Midbrain (tissue), 1 donor: ENCODE results near the gene CNKSR1.

Experiments used
- DNase-seq: peaks from one replicate; lab custom pipeline; 2025; lab: John Stamatoyannopoulos, UW

The CNKSR1 gene, protein sequence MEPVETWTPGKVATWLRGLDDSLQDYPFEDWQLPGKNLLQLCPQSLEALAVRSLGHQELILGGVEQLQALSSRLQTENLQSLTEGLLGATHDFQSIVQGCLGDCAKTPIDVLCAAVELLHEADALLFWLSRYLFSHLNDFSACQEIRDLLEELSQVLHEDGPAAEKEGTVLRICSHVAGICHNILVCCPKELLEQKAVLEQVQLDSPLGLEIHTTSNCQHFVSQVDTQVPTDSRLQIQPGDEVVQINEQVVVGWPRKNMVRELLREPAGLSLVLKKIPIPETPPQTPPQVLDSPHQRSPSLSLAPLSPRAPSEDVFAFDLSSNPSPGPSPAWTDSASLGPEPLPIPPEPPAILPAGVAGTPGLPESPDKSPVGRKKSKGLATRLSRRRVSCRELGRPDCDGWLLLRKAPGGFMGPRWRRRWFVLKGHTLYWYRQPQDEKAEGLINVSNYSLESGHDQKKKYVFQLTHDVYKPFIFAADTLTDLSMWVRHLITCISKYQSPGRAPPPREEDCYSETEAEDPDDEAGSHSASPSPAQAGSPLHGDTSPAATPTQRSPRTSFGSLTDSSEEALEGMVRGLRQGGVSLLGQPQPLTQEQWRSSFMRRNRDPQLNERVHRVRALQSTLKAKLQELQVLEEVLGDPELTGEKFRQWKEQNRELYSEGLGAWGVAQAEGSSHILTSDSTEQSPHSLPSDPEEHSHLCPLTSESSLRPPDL

GRCh38 chr1:26177182-26177684, at the start of gene CNKSR1:
Gene CNKSR1 (plus strand): TSS chr1:26177491. CDS start chr1:26177548, 57 bp downstream.
- DNase-seq = no peak

DNA sequence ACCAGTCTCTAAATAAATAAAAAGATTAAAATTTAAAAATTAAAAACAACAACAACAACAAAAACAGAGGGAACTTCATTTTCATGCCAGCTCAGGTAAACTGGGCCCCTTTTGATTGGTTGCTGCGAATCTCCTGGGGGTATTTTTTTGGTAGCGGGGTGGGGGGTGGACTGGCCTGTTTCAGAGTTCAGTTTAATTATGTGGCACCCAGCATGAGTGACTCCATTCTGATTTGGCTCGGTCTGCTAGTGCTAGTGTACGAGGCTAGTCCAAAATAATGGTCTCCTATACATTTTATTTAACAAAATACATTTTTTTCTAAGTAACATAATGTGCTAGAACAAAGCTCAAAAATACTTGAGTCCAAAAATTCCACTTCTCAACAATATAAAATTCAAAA, 47.5 kb upstream of the CNKSR1 start:
- DNase-seq = no peak

DNA sequence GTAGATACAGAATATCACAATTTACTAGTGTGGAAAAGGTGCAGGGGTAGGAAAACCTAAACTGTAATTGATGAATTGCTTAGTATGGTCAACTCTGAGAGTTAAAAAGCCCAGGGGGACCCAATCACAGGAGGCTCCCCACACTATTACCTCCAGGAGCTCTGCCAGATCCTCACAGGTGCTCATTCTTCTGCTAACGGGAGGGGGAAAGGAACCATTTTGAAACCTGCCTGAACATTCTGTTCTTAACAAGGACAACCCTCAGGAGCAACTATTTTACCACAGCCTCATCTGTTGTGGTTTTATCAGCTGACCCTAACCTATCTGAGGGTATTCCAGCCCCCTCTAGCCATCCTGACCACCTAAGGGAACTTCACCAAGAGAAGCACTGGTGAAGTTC, 46.6 kb upstream of the CNKSR1 start:
- DNase-seq = no peak

DNA sequence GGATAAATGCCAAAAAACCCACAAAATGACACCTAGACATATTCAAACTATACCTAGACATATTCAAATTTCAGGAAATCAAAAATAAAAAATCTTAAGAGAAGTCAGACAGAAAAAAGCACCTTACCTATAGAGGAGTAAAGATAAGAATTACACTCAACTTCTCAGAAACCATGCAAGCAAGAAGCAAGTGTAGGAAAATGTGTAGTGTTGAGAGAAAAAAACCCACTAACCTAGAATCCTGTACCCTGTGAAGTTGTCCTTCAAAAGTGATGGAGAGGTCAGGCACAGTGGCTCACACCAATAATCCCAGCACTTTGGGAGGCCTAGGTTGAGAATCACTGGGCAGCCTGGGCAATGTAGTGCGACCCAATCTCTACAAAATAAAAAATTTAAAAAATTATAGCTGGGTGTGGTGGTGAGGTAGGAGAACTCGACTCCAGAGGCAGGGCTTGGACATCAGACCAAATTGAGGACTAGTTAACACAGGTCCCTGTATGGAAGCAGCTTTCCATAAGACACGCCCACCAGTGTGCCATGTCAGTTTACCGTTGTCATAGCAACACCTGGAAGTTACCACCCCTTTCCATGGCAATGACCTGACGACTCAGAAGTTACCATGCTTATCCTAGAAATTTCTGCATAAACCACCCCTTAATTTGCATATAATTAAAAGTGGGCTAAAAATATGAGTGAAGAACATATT, 45.0 kb upstream of the CNKSR1 start:
- DNase-seq = no peak

GRCh38 chr1:26132834-26133167, 44.5 kb upstream of the CNKSR1 start:
- no peak for DNase-seq

- no peak for DNase-seq
Observed at GRCh38 chr1:26134466-26134865, 42.8 kb upstream of the CNKSR1 start.

DNA sequence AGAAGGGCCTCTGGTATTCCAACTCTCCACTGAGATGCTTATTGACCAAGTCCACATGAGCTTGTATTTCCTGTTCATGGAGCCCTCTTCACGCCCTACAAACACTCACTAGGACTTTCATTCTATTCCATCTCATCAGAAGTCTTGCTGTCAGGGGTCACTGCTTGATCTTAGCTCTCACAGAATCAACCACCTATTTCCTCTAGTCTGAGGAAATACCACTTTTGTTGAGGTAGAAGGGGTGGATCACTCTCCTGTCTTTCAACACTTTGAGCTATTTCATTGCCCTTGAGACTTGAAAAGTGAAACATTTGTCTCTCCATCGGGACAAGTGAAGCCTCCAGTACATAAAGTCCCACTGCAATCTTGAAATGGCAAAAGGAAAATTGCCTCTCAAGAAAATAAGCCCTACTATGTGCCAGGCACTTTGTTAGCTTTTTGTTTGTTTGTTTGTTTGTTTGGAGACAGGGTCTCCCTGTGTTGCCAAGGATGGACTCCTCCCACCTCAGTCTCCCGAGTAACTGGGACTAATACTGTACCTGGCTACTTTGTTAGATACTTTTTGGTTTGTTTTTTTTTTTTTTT, 38.2 kb upstream of the CNKSR1 start:
- DNase-seq = no peak

GRCh38 chr1:26142159-26142558, 35.1 kb upstream of the CNKSR1 start:
- DNase-seq = no peak

- peak; percentile 84 for DNase-seq
Observed at GRCh38 chr1:26145041-26145959, 32.0 kb upstream of the CNKSR1 start.

- no peak for DNase-seq
Observed at GRCh38 chr1:26145960-26146294, 31.4 kb upstream of the CNKSR1 start.

DNA sequence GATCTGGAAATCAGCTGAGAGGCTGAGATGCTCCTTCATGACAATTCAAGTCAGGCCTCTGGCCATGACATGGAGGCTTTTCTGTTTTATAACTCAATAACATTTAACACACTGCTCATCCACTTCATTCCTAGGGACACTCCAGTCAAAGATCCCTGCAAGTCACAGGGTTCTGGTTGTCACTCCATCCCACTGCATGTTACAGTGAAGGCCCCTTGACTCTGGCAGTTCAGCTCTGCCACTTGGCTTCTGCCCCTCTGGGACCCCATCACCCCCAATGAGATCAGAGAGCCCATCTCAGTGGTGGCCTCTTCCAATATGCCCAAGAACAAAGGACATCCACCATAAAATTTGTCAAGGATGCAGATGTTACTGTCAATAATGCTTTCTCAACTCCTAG, 28.4 kb upstream of the CNKSR1 start:
- DNase-seq = no peak

DNA sequence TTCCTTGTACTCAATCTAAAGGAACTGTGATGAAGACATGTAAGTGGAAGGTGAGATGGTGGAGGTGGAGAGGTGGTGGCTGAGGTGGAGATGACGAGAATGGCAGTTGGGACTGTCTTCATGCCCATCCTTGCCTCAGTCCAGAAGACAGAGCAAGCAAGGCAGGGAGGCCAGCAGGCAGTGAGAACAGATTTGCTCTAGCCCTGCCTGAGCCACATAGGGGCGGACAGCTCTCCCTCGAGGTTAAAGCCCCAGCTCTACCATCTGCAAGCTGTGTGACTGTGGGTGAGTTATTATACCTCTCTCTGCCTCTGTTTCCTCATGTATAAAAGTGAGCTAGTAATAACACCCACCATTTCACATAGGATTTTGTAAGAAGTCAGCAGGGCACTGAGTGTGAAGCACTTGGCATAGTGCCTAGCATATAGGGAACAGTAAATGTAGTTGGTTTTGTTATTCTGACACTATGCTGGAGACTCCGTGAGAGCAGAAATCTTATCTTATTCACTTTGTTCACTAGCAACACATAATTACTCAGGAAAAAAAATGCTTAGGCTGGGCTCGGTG, 23.2 kb upstream of the CNKSR1 start:
- no peak for DNase-seq

DNA sequence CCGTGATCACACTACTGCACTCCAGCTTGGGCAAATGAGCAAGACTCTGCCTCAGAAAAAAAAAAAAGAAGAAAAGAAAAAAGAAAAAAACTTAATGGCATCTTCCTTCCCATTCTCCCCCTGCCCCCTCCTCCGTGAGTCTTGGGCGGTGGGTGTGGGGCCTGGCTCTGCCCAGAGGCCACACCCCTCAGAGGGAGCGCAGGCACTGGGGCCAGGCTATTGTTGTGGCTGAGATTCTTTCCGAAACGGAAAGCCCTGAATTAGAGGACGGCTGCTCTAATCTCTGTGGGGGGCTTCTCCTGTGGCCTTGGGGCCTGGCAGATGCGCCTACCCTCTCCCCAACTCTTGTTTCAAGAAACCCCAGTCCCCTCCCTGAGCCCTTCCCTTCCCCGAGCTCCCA, 22.5 kb upstream of the CNKSR1 start:
- no peak for DNase-seq

GRCh38 chr1:26155370-26156284, 21.7 kb upstream of the CNKSR1 start:
- DNase-seq = no peak

DNA sequence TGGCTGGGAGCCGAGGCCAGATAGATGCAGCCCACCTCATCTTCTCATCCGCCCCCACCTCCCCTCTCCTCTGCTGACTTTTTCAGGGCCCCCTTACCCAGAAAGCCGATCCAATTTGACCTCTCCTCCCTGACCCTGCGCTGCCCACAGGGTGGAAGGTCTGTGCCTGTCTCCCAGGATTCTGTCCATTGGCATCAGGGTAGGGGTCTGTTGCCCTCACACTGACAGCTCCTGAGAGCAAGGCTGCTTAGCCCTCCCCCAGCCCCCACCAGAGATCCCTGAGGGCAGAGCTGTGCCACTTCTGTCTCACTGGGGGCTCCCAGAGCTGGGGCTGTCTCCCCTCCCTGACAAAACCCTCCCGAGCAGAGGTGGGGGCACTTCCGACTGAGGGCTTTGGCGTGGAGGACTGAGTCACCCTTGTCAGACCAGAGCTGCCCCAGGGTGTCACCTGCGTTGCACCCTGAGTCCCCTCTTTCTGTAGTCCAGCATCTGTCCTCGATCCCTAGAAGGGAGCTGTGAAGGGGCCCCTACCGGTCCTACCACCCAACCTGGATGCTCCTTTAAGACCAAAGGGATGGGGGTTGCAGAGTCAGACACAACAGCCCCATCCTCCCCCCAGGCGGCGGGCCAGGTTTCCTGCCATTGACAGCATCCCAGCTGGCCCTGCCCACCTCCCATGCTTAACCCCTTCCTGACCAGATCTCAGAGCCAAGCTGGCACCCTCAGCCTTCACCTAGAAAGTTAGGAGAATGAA, 20.8 kb upstream of the CNKSR1 start:
- no peak for DNase-seq

GRCh38 chr1:26158271-26158907, 18.9 kb upstream of the CNKSR1 start:
- no peak for DNase-seq

DNA sequence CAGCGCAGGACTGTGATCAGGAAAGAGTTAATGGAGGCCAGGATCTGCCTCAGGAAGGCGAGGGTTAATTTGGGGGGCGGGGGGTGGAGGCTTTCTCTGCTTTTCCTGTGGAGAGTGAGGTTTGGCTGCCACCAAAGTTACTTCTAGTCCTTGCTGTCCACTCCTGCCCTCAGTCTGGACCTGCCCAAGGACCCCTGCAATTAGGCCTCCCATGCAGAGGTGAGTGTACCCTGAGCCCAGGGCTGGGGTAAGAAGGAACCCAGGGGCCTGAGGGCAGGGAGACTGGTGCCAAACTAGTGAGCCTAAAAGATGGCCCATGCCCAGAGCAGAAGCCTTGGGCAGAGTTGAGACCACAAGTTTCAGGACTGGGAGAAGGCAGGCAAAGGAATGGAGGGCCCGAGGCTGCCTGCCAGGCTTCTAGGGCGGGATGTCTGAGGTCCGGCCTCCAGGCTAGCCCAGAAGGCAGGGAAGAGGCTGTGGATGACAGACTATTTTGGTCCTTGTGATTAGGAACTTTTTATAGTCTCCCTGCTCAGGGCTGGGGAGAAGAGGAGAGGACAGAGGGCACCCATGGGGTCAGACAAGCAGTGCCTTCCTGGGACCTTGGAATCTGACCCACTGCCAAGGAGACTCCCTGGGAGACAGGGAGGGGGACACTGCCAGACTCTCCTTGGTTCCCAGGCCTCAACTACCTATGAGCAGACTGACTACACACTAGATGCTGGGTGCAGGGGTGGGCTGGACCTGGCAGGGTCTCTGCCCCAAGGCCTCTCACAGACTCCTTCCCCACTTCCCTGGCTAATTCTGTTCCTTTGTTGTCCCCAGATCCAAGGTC, 18.2 kb upstream of the CNKSR1 start, which contains the start of gene FAM110D:
Gene FAM110D (plus strand): TSS at position 172 of the 835 bp plus-strand sequence. CDS start 2,213 bp downstream, outside the sequence.
- DNase-seq = no peak

DNA sequence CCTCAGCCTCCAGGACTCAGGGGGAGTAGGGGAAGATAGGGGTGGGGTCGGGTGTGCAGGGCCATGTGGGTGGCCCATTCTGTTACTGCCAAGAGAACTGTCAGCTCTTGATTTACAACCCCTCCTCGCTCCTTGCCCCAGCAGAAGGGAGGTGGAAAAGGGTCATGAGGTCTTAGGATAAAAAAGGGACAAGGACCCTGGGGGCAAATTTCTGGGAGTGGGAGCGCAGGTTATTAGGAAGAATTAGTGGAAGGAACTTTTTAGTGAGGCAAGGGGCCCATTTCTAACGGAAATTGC, 17.6 kb upstream of the CNKSR1 start:
- DNase-seq = no peak
